Measurements from ENCODE around the gene MPPED2.

GRCh38 chr11:30465623-30466022, 120.5 kb downstream of the MPPED2 start:
- TF ChIP-seq, protein P1, sequence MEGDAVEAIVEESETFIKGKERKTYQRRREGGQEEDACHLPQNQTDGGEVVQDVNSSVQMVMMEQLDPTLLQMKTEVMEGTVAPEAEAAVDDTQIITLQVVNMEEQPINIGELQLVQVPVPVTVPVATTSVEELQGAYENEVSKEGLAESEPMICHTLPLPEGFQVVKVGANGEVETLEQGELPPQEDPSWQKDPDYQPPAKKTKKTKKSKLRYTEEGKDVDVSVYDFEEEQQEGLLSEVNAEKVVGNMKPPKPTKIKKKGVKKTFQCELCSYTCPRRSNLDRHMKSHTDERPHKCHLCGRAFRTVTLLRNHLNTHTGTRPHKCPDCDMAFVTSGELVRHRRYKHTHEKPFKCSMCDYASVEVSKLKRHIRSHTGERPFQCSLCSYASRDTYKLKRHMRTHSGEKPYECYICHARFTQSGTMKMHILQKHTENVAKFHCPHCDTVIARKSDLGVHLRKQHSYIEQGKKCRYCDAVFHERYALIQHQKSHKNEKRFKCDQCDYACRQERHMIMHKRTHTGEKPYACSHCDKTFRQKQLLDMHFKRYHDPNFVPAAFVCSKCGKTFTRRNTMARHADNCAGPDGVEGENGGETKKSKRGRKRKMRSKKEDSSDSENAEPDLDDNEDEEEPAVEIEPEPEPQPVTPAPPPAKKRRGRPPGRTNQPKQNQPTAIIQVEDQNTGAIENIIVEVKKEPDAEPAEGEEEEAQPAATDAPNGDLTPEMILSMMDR (IDR thresholded peaks at IDR 0.05; ENCODE audit: low read depth, low read length), result no peak
- TF ChIP-seq EZH2phosphoT487 (IDR thresholded peaks at IDR 0.05; ENCODE audit: low read depth), result no peak

Data from OCI-LY3 (cell line).